ENCODE results near the gene CFTR.
"Not testable (repeated sequence)": the region's sequence is repeated elsewhere in the genome, so short reads cannot be mapped to it uniquely, and the experiment has no call there.

The CFTR gene

DNA sequence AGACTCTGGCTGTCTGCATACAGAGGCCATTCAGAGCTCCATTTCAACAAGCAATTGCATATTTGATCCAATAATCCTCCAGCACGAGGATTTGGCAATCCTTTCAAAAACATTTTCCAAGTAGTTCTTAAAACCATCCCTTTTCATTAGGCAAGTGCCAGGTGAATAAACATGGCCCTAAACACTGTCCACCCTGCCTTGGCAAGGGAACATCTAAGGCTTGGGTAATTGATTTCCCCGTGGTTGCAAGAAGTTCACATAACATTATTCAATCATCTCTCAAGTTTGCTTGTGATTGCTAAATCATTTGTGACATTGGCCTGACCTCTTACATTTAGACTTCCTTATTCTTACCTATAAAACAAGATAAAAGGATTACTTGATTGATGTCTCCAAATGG lies 218.2 kb downstream of the CFTR start:
- DNase-seq, result no peak

DNA sequence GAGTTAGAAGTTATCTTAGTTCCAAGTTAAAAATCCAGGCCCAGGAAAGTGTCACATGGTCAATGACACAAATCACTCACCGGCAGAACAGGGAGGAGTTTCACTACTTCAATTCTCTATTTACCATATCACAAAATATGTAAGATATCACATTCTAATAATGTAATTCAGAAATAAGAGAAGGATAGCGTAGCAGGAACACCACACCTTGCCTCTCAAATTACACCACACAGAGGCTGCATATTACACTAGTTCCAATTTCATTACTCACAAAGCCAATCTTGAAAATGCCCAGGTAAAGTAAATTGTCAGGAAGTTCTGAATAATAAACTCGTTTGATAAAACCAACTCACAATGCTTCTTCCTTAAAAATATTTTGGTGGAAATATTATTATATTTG lies 224.2 kb downstream of the CFTR start:
- DNase-seq, result no peak

DNA sequence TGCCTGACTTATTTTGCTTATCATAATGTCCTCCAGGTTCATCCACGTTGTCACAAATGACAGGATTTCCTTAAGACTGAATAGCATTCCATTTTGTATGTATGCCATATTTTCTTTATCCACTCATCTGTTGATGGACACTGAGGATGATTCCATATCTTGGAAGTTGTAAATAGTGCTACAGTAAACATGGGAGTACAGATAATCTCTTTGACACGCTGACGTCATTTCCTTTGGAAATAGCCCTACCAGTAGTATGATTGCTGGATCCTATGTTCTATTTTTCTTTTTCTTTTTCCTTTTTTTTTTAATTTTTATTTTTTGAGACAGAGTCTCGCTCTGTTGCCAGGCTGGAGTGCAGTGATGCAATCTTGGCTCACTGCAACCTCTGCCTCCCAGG lies 225.8 kb downstream of the CFTR start:
- no peak for DNase-seq

DNA sequence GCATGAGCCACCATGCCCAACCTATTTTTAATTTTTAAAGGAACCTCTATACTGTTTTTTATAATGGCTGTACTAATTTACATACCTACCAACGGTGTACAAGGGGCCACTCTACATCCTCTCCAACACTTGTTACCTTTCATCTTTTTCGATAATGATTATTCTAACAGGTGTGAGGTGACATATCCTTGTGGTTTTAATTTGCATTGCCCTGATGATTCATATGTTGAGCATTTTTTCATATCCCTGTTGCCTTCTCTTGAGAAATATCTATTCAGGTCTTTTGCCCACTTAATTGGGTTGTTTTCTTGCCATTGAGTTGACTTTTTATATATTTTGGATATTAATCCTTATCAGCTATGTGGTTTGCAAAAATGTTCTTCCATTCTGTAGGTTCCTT lies 226.4 kb downstream of the CFTR start:
- no peak for DNase-seq

DNA sequence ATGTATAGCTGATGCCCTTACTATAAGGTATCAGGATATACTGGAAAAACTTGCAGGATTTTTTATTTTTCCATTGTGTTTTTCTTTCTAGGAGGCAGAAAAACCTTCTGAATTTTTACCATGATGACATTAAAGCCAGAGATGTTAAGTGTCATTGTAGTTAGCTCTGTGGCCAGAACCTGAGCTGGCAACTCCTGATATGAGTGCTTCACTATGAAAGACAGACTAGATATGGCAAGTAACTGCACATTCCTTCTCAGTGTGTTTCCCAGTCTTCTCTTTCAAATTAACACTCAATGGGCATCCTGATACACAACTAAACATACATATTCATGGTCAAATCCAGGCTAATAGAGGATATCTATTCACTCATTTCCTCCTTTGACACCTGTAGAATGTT lies 227.3 kb downstream of the CFTR start:
- DNase-seq, result peak; percentile 1

DNA sequence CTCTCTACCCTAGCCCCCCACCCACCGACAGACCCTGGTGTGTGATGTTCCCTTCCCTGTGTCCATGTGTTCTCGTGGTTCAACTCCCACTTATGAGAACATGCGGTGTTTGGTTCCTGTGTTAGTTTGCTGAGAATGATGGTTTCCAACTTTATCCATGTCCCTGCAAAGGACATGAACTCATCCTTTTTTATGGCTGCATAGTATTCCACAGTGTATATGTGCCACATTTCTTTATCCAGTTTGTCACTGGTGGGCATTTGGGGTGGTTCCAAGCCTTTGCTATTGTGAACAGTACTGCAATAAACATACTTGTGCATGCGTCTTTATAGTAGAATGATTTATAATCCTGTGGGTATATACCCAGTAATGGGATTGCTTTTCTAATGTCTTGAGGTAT lies 228.3 kb downstream of the CFTR start:
- not testable (repeated sequence) for DNase-seq

DNA sequence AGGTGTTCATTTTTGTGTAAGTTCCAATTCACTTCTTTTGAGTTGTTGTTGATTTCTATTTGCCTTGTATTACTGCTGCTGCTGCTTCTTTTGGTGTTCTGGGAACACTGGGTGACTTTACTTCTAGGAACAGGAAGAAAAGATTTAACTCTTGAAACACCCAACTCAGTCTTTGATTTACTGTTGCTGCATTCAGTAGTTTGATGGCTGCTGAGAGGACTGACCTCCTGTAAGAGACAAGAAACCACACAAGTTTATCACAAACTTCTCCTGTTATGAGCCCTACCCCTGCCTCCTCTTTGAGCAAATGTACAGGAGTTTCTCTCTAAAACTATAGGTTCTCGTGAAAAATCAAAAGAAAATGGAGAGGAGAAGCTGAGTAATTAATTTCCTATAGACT lies 231.7 kb downstream of the CFTR start:
- peak; percentile 17 for DNase-seq

DNA sequence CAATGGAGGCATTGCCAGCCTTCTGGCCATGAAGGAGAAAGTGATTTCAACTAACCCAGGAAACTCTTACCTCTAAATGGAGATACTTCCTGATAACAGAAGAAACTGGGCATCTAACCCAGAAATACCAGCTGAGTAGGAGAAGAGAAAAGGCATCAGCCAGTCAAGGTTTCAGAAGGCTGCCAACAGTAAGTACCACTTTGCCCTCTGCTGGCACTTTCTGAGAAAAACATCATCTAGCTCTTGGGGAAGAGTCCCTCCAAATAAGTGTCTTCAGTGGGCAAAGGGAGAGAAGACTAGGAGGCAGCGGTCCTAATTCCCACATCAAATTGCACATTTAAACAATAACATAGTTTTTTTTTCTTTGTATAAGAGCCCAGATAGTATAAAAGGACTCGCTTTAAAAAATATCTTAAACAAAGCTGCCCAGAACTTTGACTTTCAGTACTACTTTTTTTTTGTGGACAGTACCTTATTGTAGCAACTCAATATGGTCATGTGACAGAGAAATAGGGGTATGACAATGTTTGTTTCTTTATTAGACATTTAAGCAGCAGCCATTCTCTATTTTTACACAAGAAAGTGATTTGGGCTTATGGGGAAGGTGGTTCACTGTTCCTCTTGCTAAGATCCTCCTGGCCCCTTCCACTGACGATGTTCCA lies 236.1 kb downstream of the CFTR start:
- DNase-seq, result peak; percentile 54

DNA sequence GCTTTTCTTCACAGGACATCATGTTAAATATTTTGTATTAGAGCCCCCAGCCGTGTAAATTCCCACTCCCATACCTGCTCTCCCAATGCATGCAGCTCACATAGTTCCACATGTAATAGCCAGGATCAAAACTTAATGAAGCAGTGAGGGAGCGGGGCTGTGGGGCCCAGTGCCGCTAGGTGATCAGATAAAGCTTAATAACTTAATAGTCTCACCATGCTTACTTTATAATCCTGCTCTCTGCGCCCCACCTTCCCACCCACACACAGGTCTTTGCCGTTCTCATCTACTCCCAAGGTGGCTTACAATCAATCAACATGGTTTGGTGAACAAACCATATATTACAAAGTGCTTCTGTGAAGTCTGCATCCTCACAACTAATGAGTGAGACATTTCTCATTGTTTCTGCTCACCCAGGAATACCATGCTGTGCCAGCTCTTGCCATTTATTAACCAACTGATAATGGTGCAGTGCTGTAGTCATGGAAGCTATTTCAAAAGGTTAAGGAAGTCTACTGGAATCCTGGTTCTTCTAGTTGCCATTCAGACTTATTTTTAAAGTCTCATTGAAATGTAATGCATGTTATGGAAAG lies 237.0 kb downstream of the CFTR start:
- no peak for DNase-seq

DNA sequence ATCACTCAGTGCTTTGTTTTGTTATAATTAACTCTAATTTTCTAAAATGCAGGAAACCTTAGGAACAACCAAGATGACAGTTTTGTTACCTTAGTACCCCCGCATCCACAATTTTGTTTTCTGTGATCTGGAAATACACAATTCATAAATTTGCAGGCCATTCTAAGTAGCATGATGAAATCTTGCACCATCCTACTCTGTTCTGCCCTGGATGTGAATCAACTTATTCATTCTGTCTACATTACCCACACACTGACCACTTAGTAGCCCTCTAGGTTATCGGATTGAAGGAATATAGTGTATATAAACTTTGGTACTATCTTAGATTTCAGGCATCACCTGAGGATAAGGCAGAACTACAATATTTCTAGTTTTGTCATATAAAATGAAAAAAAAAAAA lies 237.5 kb downstream of the CFTR start:
- no peak for DNase-seq

All from activated CD4-positive, alpha-beta T cell treated with anti-CD3 and anti-CD28 coated beads, Interleukin-10, Interleukin-2, amounts not matched to agents 100 ng/mL and 50 ng/mL, durations not matched to agents 16 hours and 8 hours (primary cell).